NCI-H69 (cell line): ENCODE data around the gene S1PR1.

Source experiments
- DNase-seq: peaks from one replicate; lab custom pipeline; 2025; lab: John Stamatoyannopoulos, UW

The S1PR1 gene

DNA sequence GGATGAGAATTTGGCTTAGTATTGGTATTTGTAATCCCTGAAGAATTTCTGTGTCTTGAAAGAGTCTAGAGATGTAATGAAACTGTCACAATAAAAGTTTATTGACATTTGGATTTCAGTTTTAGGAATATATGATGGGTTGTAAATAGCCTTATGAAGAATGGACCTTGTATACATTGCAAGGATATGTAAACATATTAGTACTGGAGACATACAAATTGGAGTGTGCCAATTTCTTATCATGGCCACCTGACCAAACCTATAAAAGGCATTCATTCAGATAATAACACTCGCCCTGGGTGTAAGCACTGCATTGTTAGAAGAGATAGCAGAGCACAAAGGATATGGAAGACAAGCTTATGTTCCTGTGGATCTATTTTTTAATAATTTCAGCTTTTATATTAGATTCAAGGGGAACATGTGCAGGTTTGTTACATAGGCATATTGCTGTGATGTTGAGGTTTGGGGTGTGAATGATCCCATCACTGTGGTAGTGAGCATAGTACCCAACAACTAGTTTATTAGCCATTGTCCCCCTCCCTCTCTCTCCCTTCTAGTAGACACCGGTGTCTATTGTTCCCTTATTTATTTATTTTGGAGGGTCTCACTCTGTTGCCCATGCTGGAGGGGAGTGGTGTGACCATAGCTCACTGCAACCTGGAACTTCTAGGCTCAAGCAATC is 8.6 kb downstream of the S1PR1 start:
- no peak for DNase-seq

DNA sequence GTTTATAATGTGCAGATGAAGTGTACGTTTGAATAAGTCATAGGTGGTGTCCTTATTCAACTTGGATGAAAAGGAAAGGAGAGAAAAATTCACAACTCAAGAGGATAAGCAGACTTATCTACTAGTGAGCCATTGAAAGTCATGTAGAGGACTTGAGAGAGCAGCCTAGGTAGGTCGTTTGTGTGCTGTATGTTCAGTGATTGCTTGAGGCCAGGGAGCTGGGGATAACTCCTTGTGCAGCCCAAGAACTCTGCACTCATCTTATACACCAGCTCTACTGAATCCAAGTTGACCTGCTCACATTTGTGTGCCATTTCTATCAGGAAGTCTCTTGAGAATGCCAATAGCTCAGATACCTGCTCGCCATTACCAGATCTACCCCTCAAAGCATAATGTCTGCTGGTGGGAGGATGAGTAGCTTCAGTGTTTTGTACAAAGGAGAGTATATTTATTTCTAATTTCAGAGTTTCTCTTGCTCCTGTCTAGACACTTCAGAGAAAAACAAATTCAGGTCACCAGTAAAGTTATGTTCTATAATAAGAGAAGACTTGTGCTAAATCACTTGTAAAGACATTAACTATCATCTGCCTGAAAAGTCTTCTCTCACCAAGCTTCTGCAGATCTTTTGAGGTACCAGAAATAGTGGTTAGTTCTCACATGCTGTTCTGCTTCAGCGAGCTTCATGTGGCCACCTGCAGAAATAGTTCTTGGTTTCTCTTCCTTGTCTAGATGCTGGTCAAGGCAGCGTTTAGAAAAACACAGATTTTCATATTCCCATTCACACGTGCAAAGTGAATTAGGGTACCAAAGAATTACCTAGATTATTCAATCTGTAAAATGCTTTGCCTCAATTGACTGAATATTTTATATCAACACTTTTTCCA is 10.8 kb downstream of the S1PR1 start:
- DNase-seq: no peak

DNA sequence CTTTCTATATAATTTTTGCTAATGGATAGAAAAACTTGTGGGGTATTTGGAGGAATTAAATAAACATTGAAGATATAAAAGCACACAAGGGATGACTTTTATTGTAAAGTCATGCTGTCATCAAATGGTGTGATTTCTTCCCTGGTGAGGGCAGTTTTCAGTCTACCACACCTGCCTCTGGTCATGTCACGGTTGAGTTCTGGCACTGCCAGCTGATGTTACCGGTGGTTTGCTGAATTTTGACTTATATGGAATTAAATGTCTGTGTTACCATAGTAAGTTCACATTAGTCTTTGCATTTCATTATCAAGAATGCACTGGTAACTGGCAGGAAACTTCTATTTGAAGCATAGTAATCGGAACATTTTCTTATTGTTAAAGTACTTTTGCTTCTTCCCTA is 13.4 kb downstream of the S1PR1 start:
- no peak for DNase-seq

DNA sequence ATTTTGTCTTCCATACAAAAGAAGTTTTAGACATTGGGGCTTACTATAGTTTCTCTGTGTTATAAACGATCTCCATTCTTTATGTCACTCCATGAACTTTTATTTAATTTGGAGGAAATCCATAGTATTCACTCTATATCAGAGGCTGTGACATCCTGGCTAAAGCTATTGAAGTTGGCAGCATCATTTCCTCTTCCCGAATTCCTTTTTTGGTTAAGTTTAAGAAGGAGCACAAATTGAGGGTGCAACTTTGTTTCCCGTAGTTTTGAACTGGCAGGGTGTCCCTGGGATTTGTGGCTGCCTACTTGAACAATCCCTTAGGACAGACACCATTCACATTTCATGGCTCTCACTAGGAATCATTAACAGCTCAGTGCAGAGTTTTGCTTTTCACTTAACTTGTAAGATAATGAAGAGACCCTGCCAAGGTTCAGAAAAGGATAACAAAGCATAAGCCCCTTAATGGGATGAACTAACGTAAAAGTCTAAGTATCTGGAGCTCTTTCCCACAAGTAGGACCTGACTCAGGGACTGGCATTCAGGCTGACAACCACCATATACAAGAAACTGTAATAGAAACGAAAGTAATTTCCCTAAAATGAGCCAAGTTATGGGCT is 13.9 kb downstream of the S1PR1 start:
- DNase-seq: no peak

DNA sequence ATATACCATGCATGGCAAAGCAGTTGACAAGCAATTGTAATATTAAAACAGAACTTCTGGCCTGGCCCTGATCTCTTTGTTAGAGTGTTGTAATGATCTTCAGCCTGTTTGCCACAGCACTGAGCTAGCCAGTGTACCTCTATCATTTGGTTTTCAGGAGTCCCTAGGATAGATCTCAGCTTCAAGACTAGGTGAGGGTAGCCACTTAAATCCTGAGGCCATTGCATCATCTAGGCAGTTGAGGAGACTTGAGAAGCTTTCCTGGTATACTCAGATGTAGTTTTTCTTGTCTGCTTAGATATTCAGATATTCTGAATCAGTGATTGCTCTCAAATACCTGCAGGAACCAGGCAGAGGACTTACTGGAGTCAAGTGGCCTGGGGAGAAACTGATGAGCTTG is 14.7 kb downstream of the S1PR1 start:
- DNase-seq: no peak

DNA sequence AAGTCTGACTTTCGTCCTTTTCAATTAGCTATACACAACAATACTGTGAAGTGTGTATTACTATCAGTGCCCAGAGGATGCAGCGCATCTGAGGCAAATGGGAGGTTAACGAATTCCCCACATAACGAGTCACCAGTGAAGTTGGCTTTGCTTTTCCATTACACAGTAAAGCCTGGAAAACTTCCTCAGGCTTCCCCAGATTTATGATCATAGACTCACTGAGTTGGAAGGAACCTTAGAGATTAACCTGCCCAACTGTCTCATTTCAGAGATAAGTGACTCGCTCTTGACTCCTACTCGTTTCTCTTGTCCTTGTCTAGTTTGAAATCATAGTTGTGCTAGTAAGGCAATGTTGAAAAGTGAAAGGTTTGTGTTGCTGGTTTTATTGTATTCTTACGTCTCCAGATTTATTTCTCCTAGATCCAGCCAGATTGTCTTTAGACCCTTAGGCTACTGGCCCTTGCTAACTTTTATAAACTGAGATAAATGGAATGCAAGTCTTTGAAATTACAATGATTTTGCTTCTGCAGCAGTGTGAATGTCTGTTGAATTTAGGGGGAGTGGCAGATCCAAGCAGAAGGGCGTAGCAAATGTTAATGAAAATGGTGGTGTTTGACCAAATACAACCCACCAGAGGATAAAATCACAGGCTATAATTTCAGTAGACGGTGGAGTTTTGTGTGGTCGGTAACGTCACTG is 17.3 kb downstream of the S1PR1 start:
- peak; percentile 31 for DNase-seq

DNA sequence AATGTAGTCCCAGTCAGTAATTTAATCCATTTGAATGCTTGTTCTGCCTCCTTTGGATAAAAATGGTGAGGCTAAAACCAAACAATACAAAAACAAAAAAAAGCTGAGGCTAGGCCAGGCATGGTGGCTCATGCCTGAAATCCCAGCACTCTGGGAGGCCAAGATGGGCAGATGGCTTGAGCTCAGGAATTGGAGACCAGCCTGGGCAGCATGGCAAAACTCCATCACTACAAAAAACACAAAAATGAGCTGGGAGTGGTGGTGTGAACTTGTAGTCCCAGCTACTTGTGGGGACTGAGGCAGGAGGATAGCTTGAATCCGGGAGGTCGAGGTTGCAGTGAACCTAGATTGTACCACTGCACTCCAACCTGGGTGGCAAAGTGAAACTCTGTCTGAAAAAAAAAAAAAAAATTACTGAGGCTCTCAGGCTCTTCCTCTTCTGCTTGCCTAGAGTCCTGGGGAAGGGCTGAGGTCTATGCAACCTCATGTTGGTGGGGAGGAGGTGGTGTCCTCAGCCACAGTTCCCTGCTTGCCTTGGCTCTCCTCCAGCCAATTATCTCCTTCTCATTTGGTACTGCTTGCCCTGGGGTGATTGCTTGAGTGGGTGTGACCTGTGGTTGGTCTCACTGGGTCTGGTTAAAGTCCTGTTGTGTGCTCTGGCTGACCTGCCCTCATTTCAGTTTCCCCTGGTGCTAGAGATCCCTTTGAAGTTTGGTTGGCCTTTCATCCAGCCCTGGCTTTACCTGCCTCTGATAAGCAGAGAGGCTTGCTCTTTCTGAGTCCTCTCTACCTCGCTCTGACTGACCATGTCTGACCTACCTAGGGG is 20.9 kb downstream of the S1PR1 start:
- DNase-seq: peak; percentile 77

DNA sequence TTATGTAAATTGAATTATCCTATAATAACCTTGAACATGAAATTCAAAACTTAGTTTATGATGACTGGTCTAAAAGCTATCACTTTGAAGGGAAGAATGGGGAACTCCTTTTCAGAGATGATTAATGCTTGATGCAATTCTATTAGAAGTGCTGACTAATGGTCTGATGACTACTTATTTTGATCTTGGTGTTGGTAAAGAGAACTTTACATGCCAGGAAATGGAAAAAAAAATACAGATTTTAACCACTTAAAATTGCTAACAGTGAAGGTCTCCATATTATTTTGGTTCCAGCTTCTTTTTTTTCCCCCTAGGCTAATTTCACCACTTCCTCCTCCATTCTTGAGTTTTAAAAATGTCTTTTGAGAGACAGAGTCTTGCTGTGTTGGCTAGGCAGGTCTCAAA is 22.9 kb downstream of the S1PR1 start:
- no peak for DNase-seq

DNA sequence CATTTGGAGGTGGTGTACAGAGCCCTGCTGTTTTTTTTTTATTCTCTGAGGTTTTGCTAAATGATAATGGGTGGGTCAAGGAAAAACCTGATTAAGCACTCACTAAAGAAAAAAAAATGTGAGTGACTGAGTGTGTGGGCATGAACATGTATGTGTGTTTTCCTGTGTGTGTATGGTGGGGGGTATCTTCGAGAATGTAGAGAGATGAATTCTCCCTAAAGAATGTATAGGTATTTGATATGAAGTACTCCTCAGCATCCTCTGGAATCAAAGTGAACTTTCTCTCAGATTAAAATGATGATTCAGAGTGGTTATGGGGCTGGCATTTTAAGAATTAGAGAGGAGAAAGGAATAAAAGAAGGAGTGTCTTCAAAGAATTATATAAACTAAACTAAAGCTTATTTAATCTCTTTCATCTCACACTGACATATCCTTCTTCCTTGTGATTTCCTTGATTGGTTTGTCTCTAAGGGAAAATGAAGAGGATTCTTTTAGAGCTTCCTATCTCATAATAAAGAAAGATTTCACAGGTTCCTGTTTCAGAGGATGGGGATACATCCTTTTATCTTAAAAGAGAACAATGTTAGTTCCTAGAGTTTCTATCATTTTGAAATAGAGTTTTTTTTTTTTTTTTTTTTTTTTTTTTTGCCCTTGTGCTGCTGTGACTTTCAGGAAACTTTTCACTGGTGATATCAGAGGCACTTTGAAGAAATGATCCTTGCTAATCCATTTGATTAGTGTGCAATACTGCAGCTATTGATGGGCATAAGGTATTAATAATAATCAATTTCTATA is 23.9 kb downstream of the S1PR1 start:
- DNase-seq: no peak

DNA sequence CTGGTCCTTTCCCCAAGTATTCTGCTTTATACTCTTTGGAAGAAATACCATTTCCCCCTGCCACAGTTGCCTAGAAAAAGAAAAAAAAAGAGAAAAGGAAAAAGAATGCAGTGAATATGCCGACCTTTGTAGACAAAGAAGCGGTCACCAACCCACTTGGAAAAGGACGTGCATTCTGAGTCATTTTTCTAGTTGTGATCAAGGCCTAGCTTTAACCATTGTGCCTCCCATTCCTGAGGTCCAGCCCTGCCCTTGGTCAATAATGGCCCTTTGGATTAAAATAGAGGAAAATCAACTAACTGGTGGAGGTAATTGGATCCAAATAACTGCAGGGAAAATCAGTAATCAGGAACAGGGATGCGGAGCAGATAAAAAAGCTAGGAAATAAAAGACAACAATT is 24.8 kb downstream of the S1PR1 start:
- DNase-seq: no peak

DNA sequence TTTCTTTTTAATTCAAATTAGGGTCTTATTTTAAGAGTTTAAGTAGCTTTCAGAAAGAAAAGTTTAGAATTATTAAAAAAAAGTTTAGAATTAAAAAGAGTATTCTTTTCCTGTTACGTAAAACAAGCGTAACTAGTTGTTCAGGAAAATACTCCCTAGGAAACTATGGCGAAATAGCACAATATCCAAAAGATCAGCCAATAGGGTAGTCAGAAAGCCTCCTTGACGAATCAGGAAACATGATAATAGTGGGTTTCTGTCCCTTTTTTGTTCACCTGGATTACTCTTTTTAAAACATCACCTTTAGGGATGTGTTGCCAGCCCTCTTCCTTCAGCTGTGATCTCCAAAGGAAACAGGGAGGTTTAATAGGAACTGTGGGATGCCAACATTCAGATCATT is 25.2 kb downstream of the S1PR1 start:
- no peak for DNase-seq

DNA sequence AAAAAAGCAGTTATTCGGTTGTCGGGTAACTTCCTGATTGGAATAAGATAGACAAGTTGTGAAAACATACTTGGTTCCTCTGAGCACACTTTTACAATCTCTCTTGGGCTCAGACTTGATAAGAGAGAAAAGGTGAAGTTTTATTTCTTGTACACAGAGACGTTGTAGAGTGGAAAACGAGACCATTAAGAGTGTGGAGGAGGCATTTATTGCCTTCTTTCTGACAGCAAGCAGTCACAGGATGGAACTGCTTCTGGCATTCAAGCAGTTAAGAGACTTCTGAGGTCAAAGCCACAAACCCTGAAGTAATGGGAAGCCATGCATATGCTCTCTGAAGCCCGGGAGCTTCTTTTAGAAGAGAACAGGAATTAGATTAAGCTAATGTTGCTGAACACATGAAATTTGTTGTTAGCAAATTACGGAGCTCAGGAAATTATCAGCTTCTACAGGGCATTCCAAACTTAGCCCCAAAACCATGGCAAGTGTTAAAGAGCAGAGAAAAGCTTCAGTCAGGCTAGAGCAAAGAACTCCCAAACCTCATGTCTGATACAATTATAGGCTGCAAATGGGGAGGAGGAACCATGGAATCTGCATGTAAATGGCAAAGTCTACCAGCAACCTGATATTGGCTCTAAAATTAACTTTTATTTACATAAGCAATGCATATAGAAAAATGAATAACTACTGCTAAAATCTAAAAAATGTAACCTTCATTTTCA is 26.0 kb downstream of the S1PR1 start:
- no peak for DNase-seq

DNA sequence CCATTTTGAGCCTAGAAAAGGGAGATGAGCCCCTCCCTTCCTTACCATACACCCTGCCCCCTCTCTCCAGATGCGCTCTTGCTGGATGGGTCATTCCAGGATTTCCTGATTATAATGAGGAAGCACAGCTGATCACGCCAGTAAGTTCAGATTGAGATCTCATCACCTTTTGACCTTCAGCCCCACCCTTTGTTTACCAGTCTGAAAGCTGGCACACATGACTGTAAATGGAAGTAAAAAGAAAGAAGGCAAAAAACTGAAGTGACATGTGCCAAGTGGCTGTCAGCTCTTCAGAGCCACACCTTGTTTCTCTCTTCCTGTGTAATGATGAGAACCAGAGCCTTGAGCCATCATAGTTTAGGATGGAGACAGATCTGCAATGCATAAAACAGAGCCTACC is 27.9 kb downstream of the S1PR1 start:
- DNase-seq: peak; percentile 46

DNA sequence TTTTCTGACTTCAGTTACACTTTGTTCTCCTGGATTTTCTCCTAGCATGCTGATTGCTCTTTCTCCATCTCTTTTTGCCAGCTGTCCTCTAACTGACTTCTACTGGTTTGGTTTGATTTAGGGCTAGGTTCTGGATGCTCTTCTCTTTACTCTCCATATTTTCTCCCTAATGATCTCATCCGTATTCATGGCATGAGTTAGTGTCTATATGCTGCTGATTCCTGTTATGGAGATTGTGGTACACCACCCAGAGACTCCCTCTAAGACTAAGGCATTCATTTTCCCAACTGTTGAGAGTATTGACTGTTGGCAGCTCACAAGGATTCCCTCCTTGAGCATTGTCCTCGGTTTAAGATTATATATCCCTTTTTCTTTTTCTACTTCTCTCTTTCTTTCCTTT is 28.9 kb downstream of the S1PR1 start:
- DNase-seq: no peak

DNA sequence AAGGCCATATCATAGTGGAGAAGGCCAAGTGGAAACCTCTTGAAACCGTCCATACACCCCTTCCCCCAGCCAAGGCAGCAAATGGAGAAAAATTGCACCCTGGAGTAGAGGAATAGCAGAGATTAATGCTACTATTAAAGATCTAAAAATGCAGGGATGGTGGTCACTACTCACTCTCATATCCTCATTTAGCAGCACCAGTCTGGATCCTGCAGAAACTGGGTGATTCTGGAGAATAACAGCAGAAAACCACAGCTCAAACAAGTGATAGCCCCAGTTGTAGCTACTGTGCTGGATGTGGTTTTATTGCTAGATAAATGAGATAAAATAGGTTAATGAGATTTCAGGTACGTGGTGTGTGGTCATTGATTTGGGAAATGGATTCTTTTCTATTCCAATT is 30.3 kb downstream of the S1PR1 start:
- no peak for DNase-seq

DNA sequence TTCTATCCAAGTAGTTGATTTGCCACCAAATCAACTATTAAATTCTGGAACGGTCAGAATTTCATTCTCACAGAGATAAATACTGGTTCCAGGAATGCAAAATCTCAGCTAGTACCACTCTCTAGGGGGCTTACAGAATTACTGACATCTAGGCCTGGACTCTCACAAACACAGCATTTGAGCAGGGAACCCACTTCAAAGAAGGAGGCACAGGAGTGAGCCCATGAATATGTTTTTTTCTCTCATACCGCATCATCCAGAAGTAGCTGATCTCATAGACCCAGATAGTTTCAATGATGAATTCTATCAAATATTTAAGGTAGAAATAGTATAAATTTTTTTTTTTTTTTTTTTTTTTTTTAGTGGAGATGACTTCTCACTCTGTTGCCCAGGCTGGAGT is 32.1 kb downstream of the S1PR1 start:
- no peak for DNase-seq

DNA sequence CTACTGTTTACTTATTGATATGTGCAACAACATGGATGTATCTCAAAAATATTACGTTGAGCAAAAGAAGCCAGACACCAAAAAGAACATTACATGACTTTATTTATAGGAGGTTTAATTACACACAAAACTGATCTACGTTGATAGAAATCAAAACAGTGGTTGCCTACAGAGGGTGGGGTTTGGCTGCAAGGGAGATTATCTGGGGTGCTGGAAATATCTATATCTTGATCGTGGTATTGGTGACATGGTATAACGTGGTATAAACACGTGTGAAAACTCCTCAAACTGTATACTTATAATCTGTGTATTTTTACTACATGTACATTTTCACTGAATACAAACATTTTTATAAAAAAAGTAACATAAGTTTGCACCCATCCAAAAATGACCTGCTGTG is 38.9 kb downstream of the S1PR1 start:
- DNase-seq: no peak

DNA sequence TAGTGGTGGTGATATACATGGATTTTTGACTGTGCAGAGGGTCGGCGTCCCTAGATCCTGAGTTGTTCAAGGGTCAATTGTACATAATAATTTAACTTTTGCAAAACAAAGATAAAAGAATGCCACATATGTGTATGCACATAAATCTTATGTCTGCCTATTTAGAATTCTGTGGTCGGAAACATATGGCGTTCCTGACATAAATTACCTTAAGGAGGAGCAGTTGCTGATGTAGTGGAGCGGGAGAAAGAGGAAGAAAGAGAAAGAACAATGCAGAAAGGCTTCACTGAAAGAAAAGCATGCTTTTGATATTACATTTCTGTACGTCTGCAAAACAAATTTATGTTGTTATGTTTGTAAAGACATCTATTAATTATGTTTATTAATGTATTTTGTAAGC is 40.0 kb downstream of the S1PR1 start:
- peak; percentile 63 for DNase-seq

DNA sequence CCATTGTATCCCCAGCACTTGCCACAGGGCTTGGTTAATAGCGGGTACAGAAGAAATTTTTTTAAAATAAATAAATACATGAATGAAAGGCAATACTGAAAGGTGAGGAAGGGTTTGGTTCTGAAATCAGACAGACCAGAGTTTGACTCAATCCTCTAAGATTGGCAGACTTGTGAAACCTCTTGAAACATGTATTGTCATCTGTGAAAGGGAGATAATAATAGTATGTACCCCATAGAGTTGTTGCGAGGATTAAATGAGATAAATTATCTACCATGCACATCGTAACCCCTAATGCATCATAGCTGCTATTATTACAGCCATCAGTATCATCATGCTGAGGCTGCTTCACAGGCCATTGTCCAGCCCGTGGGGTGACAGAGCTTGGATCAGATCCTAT is 41.4 kb downstream of the S1PR1 start:
- DNase-seq: no peak

DNA sequence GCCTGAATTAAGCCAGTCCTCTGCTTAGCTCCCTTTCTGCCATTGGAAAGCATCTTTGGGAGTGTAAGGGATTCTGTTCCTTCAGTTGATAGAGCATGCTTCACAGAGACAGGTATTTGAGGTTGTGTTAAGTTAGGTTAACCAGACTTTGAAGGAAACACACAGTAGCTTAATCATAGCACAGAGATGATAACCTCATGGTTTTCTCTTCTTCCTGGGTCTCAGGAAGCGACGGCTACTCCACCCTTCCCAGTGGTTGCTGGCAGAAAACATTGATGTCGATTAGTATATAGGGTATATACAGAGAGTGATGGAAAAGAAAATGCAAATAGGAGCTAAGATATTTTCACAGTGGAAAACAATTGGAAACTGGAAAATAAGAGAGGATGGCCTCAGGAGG is 42.0 kb downstream of the S1PR1 start:
- no peak for DNase-seq
